GM23338 (cell line): ENCODE measurements around the gene LILRB5. TPM values are rescaled to one million over a fixed set of nuclear protein-coding genes. Genes with fewer than 3 reads are reported as not detected.

ENCODE experiments used
- ATAC-seq: fragments of 200-7000 bp; cut with Tn5 transposase; 3 replicates; pipeline ENCODE4 v1.9.1; 2020
- DNase-seq: peaks from one replicate; pipeline ENCODE4 v3.0.0-alpha.2; 2015; ENCODE audit warnings: low spot score
- H2AFZ ChIP-seq: fragments of 200-600 bp; sonication (generic); 2 replicates; pipeline ENCODE4 v1.8.0; 2016; ENCODE audit warnings: antibody characterized with exemption, mild to moderate bottlenecking, moderate library complexity
- H3F3A ChIP-seq: fragments of 200-600 bp; sonication (generic); replicated peaks from 2 replicates; pipeline ENCODE4 v1.8.0; 2017; ENCODE audit warnings: antibody characterized with exemption, mixed run types, low read depth
- H3K27ac ChIP-seq: fragments of 200-600 bp; sonication (generic); 2 replicates; pipeline ENCODE4 v1.6.1; 2016; ENCODE audit warnings: low read depth
- H3K27me3 ChIP-seq: fragments of 200-600 bp; sonication (generic); 2 replicates; pipeline ENCODE4 v1.8.0; 2016; ENCODE audit warnings: mild to moderate bottlenecking, mixed run types, moderate library complexity; ENCODE audit not compliant: insufficient read depth
- H3K36me3 ChIP-seq: fragments of 200-600 bp; sonication (generic); 2 replicates; pipeline ENCODE4 v1.8.0; 2016; ENCODE audit warnings: mild to moderate bottlenecking; ENCODE audit not compliant: insufficient read depth
- H3K4me1 ChIP-seq: fragments of 200-600 bp; sonication (generic); 2 replicates; pipeline ENCODE4 v1.8.0; 2016; ENCODE audit warnings: mild to moderate bottlenecking, moderate library complexity; ENCODE audit not compliant: insufficient read depth
- H3K4me2 ChIP-seq: fragments of 200-600 bp; sonication (generic); 2 replicates; pipeline ENCODE4 v1.7.1; 2017; ENCODE audit warnings: mixed run types
- H3K4me3 ChIP-seq: fragments of 200-600 bp; sonication (generic); 2 replicates; pipeline ENCODE4 v1.6.1; 2016; ENCODE audit warnings: mixed run types
- H3K79me2 ChIP-seq: fragments of 200-600 bp; sonication (generic); replicated peaks from 2 replicates; pipeline ENCODE4 v1.8.0; 2017; ENCODE audit warnings: mild to moderate bottlenecking; ENCODE audit not compliant: insufficient read depth
- H3K9me2 ChIP-seq: fragments of 200-600 bp; sonication (generic); 2 replicates; pipeline ENCODE4 v1.8.0; 2017; ENCODE audit not compliant: insufficient read depth
- H4K20me1 ChIP-seq: fragments of 200-600 bp; sonication (generic); replicated peaks from 2 replicates; pipeline ENCODE4 v1.8.0; 2017; ENCODE audit warnings: mild to moderate bottlenecking; ENCODE audit not compliant: insufficient read depth
- H3K27ac Mint-ChIP-seq: 2 replicates; pipeline ENCODE4 v1.8.0; 2020; ENCODE audit warnings: inconsistent platforms, mild to moderate bottlenecking, moderate library complexity, mixed read lengths
- H3K27me3 Mint-ChIP-seq: 3 replicates; pipeline ENCODE4 v1.8.0; 2022; ENCODE audit warnings: low read depth, mild to moderate bottlenecking, moderate library complexity, mixed read lengths, inconsistent platforms; ENCODE audit not compliant: insufficient read depth, poor library complexity
- H3K36me3 Mint-ChIP-seq: 3 replicates; pipeline ENCODE4 v1.8.0; 2021; ENCODE audit warnings: low read depth, mild to moderate bottlenecking, inconsistent platforms, moderate library complexity, mixed read lengths
- H3K4me1 Mint-ChIP-seq: 3 replicates; pipeline ENCODE4 v1.8.0; 2020; ENCODE audit warnings: mild to moderate bottlenecking, inconsistent platforms, mixed read lengths
- H3K4me3 Mint-ChIP-seq: 3 replicates; pipeline ENCODE4 v1.8.0; 2021; ENCODE audit warnings: moderate library complexity, mild to moderate bottlenecking, inconsistent platforms, mixed read lengths
- H3K9me3 Mint-ChIP-seq: 3 replicates; pipeline ENCODE4 v1.8.0; 2020; ENCODE audit warnings: moderate library complexity, mild to moderate bottlenecking, inconsistent platforms, mixed read lengths
- CREB1 ChIP-seq: fragments of 250-450 bp; sonication (Bioruptor Pico); IDR thresholded peaks from 2 replicates; pipeline ENCODE4 v1.5.0; 2020; ENCODE audit warnings: low read depth, mild to moderate bottlenecking, moderate library complexity
- EZH2 ChIP-seq: fragments of 200-600 bp; sonication (generic); IDR thresholded peaks from one replicate; pipeline ENCODE4 v1.8.0; 2017; ENCODE audit warnings: antibody characterized with exemption, mild to moderate bottlenecking, low read depth; ENCODE audit not compliant: unreplicated experiment
- EZH2phosphoT487 ChIP-seq: fragments of 200-600 bp; sonication (generic); IDR thresholded peaks from one replicate; pipeline ENCODE4 v1.8.1; 2018; ENCODE audit warnings: antibody characterized with exemption; ENCODE audit not compliant: unreplicated experiment
- JUNB ChIP-seq: IDR thresholded peaks from one replicate; pipeline ENCODE4 v1.6.1; 2016; ENCODE audit warnings: antibody characterized with exemption; ENCODE audit not compliant: unreplicated experiment
- NANOG ChIP-seq: IDR thresholded peaks from 2 replicates; pipeline ENCODE4 v1.6.1; 2016; ENCODE audit warnings: antibody characterized with exemption, borderline replicate concordance
- POLR2AphosphoS5 ChIP-seq: IDR thresholded peaks from 2 replicates; pipeline ENCODE4 v1.6.1; 2016; ENCODE audit warnings: antibody characterized with exemption, low read depth
- STAT1 ChIP-seq: IDR thresholded peaks from one replicate; pipeline ENCODE4 v1.6.1; 2016; ENCODE audit warnings: antibody characterized with exemption; ENCODE audit not compliant: unreplicated experiment
- ZNF114 ChIP-seq: fragments of 250-450 bp; sonication (Bioruptor Pico); IDR thresholded peaks from 2 replicates; pipeline ENCODE4 v1.5.0; 2020; ENCODE audit warnings: mild to moderate bottlenecking, moderate library complexity
- ZNF331 ChIP-seq: fragments of 250-450 bp; sonication (Bioruptor Pico); IDR thresholded peaks from 2 replicates; pipeline ENCODE4 v1.5.0; 2020; ENCODE audit warnings: low read depth, mild to moderate bottlenecking, moderate library complexity
- polyA plus RNA-seq: library from polyadenylated mRNA; unstranded; fragments of >200 nt; fragmentation: Nextera tagmentation; extraction: Ambion mirVana; gene quantifications from 2 replicates; pipeline ENCODE4 v1.2.1, GENCODE V29; 2016
- total RNA-seq: library from RNA; depleted of rRNA; stranded (reverse); fragments of >200 nt; shearing (Covaris generic); gene quantifications from 2 replicates; pipeline ENCODE4 v1.2.3, GENCODE V29; 2014
- TF ChIP-seq, protein P1 (sequence below), 2 experiments: fragments of 200-600 bp in 1 of 2; sonication (generic) in 1 of 2; conservative IDR thresholded peaks; 2 replicates each; pipeline versions ENCODE4 v1.5.1 to v1.6.1; 2016 to 2017; ENCODE audit warnings: antibody characterized with exemption in 2 of 2, low read depth in 2 of 2, mild to moderate bottlenecking in 2 of 2, moderate library complexity in 1 of 2
- TF ChIP-seq, protein P2 (sequence below): IDR thresholded peaks from one replicate; pipeline ENCODE4 v1.6.1; 2018; ENCODE audit warnings: antibody characterized with exemption; ENCODE audit not compliant: unreplicated experiment
- TF ChIP-seq, protein P3 (sequence below): fragments of 250-450 bp; sonication (Bioruptor Pico); IDR thresholded peaks from 2 replicates; pipeline ENCODE4 v1.5.0; 2020; ENCODE audit warnings: mild to moderate bottlenecking, moderate library complexity
- TF ChIP-seq, protein P4 (sequence below): IDR thresholded peaks from 2 replicates; pipeline ENCODE4 v1.6.1; 2016; ENCODE audit warnings: antibody characterized with exemption

LILRB5 gene
- total and polyA plus RNA-seq, 2 experiments from 2014 or later = not detected

DNA sequence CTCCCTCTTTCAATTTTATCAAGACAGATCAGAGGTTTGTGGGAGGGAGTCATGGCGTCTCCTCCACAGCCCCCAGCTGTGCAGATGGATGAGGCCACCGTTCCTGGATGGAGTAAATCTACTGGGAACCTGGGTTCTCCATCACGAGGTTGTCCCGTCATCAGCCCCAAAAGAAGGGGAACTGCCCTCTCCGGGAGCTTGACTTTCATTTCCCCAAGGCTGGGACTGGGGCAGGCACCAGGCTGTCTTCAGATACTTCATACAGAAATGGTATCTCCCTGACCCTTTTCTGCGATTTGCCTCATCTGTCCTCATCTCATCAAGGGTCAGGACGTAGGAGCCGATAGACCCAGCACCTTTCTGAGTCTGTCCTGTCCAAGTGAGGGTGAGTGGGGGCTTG is 14.0 kb upstream of the LILRB5 start:
- H3K27me3 Mint-ChIP-seq = peaks cover 3% of the 10 kb centered on the region
- H3K36me3 Mint-ChIP-seq = no peaks in the 10 kb centered on the region
- Histone ChIP-seq H3K4me2 (no peak overlapping the region), H3K4me3 (no peak overlapping the region), H3F3A (no peaks in the 10 kb centered on the region), H3K27me3 (no peaks in the 10 kb centered on the region), H4K20me1 (no peaks in the 10 kb centered on the region), H3K27ac (no peak overlapping the region), H3K36me3 (no peaks in the 10 kb centered on the region), H3K79me2 (no peaks in the 10 kb centered on the region), H3K4me1 (no peaks in the 10 kb centered on the region), H2AFZ (no peak overlapping the region), H3K9me2 (no peaks in the 10 kb centered on the region)
- no peak overlapping the region for H3K4me3 Mint-ChIP-seq
- ATAC-seq (no peak), DNase-seq (no peak)
- peaks cover 5% of the 10 kb centered on the region; the same call in 2 of the 3 replicates for H3K4me1 Mint-ChIP-seq
- no peaks in the 10 kb centered on the region; the same call in 2 of the 3 replicates for H3K9me3 Mint-ChIP-seq
- H3K27ac Mint-ChIP-seq = no peak overlapping the region
- TF ChIP-seq EZH2phosphoT487 (no peak), ZNF331 (CRISPR knock-in tag) (no peak), NANOG (no peak), POLR2AphosphoS5 (no peak), ZNF114 (CRISPR knock-in tag) (no peak), EZH2 (no peak), CREB1 (CRISPR knock-in tag) (no peak), JUNB (no peak), STAT1 (no peak)
- TF ChIP-seq, protein P1, sequence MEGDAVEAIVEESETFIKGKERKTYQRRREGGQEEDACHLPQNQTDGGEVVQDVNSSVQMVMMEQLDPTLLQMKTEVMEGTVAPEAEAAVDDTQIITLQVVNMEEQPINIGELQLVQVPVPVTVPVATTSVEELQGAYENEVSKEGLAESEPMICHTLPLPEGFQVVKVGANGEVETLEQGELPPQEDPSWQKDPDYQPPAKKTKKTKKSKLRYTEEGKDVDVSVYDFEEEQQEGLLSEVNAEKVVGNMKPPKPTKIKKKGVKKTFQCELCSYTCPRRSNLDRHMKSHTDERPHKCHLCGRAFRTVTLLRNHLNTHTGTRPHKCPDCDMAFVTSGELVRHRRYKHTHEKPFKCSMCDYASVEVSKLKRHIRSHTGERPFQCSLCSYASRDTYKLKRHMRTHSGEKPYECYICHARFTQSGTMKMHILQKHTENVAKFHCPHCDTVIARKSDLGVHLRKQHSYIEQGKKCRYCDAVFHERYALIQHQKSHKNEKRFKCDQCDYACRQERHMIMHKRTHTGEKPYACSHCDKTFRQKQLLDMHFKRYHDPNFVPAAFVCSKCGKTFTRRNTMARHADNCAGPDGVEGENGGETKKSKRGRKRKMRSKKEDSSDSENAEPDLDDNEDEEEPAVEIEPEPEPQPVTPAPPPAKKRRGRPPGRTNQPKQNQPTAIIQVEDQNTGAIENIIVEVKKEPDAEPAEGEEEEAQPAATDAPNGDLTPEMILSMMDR (conservative IDR thresholded peaks at IDR 0.05; ENCODE audit: low read depth in 2 of 2) = no peak
- TF ChIP-seq, protein P2, sequence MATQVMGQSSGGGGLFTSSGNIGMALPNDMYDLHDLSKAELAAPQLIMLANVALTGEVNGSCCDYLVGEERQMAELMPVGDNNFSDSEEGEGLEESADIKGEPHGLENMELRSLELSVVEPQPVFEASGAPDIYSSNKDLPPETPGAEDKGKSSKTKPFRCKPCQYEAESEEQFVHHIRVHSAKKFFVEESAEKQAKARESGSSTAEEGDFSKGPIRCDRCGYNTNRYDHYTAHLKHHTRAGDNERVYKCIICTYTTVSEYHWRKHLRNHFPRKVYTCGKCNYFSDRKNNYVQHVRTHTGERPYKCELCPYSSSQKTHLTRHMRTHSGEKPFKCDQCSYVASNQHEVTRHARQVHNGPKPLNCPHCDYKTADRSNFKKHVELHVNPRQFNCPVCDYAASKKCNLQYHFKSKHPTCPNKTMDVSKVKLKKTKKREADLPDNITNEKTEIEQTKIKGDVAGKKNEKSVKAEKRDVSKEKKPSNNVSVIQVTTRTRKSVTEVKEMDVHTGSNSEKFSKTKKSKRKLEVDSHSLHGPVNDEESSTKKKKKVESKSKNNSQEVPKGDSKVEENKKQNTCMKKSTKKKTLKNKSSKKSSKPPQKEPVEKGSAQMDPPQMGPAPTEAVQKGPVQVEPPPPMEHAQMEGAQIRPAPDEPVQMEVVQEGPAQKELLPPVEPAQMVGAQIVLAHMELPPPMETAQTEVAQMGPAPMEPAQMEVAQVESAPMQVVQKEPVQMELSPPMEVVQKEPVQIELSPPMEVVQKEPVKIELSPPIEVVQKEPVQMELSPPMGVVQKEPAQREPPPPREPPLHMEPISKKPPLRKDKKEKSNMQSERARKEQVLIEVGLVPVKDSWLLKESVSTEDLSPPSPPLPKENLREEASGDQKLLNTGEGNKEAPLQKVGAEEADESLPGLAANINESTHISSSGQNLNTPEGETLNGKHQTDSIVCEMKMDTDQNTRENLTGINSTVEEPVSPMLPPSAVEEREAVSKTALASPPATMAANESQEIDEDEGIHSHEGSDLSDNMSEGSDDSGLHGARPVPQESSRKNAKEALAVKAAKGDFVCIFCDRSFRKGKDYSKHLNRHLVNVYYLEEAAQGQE = no peak
- TF ChIP-seq, protein P3, sequence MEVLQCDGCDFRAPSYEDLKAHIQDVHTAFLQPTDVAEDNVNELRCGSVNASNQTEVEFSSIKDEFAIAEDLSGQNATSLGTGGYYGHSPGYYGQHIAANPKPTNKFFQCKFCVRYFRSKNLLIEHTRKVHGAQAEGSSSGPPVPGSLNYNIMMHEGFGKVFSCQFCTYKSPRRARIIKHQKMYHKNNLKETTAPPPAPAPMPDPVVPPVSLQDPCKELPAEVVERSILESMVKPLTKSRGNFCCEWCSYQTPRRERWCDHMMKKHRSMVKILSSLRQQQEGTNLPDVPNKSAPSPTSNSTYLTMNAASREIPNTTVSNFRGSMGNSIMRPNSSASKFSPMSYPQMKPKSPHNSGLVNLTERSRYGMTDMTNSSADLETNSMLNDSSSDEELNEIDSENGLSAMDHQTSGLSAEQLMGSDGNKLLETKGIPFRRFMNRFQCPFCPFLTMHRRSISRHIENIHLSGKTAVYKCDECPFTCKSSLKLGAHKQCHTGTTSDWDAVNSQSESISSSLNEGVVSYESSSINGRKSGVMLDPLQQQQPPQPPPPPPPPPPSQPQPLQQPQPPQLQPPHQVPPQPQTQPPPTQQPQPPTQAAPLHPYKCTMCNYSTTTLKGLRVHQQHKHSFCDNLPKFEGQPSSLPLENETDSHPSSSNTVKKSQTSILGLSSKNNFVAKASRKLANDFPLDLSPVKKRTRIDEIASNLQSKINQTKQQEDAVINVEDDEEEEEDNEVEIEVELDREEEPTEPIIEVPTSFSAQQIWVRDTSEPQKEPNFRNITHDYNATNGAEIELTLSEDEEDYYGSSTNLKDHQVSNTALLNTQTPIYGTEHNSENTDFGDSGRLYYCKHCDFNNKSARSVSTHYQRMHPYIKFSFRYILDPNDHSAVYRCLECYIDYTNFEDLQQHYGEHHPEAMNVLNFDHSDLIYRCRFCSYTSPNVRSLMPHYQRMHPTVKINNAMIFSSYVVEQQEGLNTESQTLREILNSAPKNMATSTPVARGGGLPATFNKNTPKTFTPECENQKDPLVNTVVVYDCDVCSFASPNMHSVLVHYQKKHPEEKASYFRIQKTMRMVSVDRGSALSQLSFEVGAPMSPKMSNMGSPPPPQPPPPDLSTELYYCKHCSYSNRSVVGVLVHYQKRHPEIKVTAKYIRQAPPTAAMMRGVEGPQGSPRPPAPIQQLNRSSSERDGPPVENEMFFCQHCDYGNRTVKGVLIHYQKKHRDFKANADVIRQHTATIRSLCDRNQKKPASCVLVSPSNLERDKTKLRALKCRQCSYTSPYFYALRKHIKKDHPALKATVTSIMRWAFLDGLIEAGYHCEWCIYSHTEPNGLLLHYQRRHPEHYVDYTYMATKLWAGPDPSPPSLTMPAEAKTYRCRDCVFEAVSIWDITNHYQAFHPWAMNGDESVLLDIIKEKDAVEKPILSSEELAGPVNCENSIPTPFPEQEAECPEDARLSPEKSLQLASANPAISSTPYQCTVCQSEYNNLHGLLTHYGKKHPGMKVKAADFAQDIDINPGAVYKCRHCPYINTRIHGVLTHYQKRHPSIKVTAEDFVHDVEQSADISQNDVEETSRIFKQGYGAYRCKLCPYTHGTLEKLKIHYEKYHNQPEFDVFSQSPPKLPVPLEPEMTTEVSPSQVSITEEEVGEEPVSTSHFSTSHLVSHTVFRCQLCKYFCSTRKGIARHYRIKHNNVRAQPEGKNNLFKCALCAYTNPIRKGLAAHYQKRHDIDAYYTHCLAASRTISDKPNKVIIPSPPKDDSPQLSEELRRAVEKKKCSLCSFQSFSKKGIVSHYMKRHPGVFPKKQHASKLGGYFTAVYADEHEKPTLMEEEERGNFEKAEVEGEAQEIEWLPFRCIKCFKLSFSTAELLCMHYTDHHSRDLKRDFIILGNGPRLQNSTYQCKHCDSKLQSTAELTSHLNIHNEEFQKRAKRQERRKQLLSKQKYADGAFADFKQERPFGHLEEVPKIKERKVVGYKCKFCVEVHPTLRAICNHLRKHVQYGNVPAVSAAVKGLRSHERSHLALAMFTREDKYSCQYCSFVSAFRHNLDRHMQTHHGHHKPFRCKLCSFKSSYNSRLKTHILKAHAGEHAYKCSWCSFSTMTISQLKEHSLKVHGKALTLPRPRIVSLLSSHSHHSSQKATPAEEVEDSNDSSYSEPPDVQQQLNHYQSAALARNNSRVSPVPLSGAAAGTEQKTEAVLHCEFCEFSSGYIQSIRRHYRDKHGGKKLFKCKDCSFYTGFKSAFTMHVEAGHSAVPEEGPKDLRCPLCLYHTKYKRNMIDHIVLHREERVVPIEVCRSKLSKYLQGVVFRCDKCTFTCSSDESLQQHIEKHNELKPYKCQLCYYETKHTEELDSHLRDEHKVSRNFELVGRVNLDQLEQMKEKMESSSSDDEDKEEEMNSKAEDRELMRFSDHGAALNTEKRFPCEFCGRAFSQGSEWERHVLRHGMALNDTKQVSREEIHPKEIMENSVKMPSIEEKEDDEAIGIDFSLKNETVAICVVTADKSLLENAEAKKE (CRISPR knock-in tag) = no peak
- TF ChIP-seq, protein P4, sequence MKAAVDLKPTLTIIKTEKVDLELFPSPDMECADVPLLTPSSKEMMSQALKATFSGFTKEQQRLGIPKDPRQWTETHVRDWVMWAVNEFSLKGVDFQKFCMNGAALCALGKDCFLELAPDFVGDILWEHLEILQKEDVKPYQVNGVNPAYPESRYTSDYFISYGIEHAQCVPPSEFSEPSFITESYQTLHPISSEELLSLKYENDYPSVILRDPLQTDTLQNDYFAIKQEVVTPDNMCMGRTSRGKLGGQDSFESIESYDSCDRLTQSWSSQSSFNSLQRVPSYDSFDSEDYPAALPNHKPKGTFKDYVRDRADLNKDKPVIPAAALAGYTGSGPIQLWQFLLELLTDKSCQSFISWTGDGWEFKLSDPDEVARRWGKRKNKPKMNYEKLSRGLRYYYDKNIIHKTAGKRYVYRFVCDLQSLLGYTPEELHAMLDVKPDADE = no peak
